Measurements from ENCODE around the gene MPP2. TPM values are rescaled to one million over a fixed set of nuclear protein-coding genes. Genes with fewer than 3 reads are reported as not detected.

MPP2 gene
- total RNA-seq, 2 experiments from 2014 or later = 0.16 to 0.67 TPM

- DNase-seq (ENCODE audit: low spot score) = no peak
- Histone ChIP-seq H2AFZ (ENCODE audit: low read length) (no peak overlapping the region), H3K4me3 (ENCODE audit: low read depth, low read length, poor library complexity, severe bottlenecking) (no peak overlapping the region), H3K9me3 (ENCODE audit: low read length) (no peaks in the 10 kb centered on the region), H3K36me3 (ENCODE audit: insufficient read depth, low read length) (no peaks in the 10 kb centered on the region), H3K4me2 (ENCODE audit: low read length) (no peak overlapping the region), H3K4me1 (ENCODE audit: insufficient read depth, low read length, poor library complexity, severe bottlenecking) (no peaks in the 10 kb centered on the region), H3K9me2 (ENCODE audit: insufficient read depth, low read length) (no peaks in the 10 kb centered on the region), H3K79me2 (ENCODE audit: insufficient read depth, low read depth, low read length) (no peaks in the 10 kb centered on the region), H3K27ac (ENCODE audit: low read depth, low read length, poor library complexity, severe bottlenecking) (no peak overlapping the region), H4K20me1 (ENCODE audit: insufficient read depth, low read length) (no peaks in the 10 kb centered on the region)
- ChIA-PET POLR2A (no interaction called here), CTCF (ENCODE audit: unreplicated experiment) (no interaction called here)
- intact Hi-C loops (cut with micrococcal nuclease; ENCODE audit: unreplicated experiment) = no loop called here
- TF ChIP-seq CTCF (conservative IDR thresholded peaks at IDR 0.05; ENCODE audit: low read length) = no peak
- TF ChIP-seq EZH2phosphoT487 (IDR thresholded peaks at IDR 0.05; ENCODE audit: borderline replicate concordance, low read depth, low read length) = no peak
- no TSS peak for BruUV-seq (replicated peaks)
Observed at GRCh38 chr17:43861960-43862359, 45.4 kb downstream of the MPP2 start.

GRCh38 chr17:43860927-43861622 is 46.3 kb downstream of the MPP2 start:
- Histone ChIP-seq H3K4me3 (ENCODE audit: low read depth, low read length, poor library complexity, severe bottlenecking) (no peak overlapping the region), H3K4me1 (ENCODE audit: insufficient read depth, low read length, poor library complexity, severe bottlenecking) (no peaks in the 10 kb centered on the region), H3K36me3 (ENCODE audit: insufficient read depth, low read length) (no peaks in the 10 kb centered on the region), H3K27ac (ENCODE audit: low read depth, low read length, poor library complexity, severe bottlenecking) (no peak overlapping the region), H3K4me2 (ENCODE audit: low read length) (no peak overlapping the region), H4K20me1 (ENCODE audit: insufficient read depth, low read length) (no peaks in the 10 kb centered on the region), H3K9me2 (ENCODE audit: insufficient read depth, low read length) (no peaks in the 10 kb centered on the region), H3K9me3 (ENCODE audit: low read length) (no peaks in the 10 kb centered on the region), H2AFZ (ENCODE audit: low read length) (no peak overlapping the region), H3K79me2 (ENCODE audit: insufficient read depth, low read depth, low read length) (no peaks in the 10 kb centered on the region)
- no peak for TF ChIP-seq CTCF (conservative IDR thresholded peaks at IDR 0.05; ENCODE audit: low read length)
- no peak for TF ChIP-seq EZH2phosphoT487 (IDR thresholded peaks at IDR 0.05; ENCODE audit: borderline replicate concordance, low read depth, low read length)
- ChIA-PET POLR2A (no interaction called here), CTCF (ENCODE audit: unreplicated experiment) (no interaction called here)
- no peak for DNase-seq (ENCODE audit: low spot score)
- intact Hi-C loops (cut with micrococcal nuclease; ENCODE audit: unreplicated experiment) = no loop called here
- no TSS peak for BruUV-seq (replicated peaks)

- TF ChIP-seq CTCF (conservative IDR thresholded peaks at IDR 0.05; ENCODE audit: low read length) (no peak), EZH2phosphoT487 (IDR thresholded peaks at IDR 0.05; ENCODE audit: borderline replicate concordance, low read depth, low read length) (no peak)
- Histone ChIP-seq H3K4me1 (ENCODE audit: insufficient read depth, low read length, poor library complexity, severe bottlenecking) (no peaks in the 10 kb centered on the region), H4K20me1 (ENCODE audit: insufficient read depth, low read length) (no peaks in the 10 kb centered on the region), H3K9me3 (ENCODE audit: low read length) (no peaks in the 10 kb centered on the region), H3K79me2 (ENCODE audit: insufficient read depth, low read depth, low read length) (no peaks in the 10 kb centered on the region), H3K4me2 (ENCODE audit: low read length) (no peak overlapping the region), H3K9me2 (ENCODE audit: insufficient read depth, low read length) (no peaks in the 10 kb centered on the region), H3K27ac (ENCODE audit: low read depth, low read length, poor library complexity, severe bottlenecking) (no peak overlapping the region), H3K4me3 (ENCODE audit: low read depth, low read length, poor library complexity, severe bottlenecking) (no peak overlapping the region), H3K36me3 (ENCODE audit: insufficient read depth, low read length) (no peaks in the 10 kb centered on the region), H2AFZ (ENCODE audit: low read length) (no peak overlapping the region)
- no peak for DNase-seq (ENCODE audit: low spot score)
- ChIA-PET POLR2A (interaction anchor here (0.6 kb wide), 1 partner anchor 1108 kb away, joined by 3 read pairs; the partner anchor contains the start of gene C1QL1), CTCF (ENCODE audit: unreplicated experiment) (no interaction called here)
- intact Hi-C loops (cut with micrococcal nuclease; ENCODE audit: unreplicated experiment) = no loop called here
- no TSS peak for BruUV-seq (replicated peaks)
Observed at GRCh38 chr17:43860077-43860725, 47.1 kb downstream of the MPP2 start.
